Smooth muscle cell (in vitro differentiated cells): ENCODE measurements around the gene GHRH. TPM values are rescaled to one million over a fixed set of nuclear protein-coding genes. Genes with fewer than 3 reads are reported as not detected.
A peak's percentile ranks its signal among the peaks of the same experiment; 100 is the strongest.

Source experiments
- DNase-seq: peaks from one replicate; lab custom pipeline; 2025; ENCODE audit not compliant: unreplicated experiment; lab: John Stamatoyannopoulos, UW
- H2AFZ ChIP-seq: fragments of 200-600 bp; sonication (generic); 2 replicates; pipeline ENCODE4 v1.6.0; 2016; ENCODE audit warnings: antibody characterized with exemption, low read depth, mild to moderate bottlenecking
- H3F3A ChIP-seq: fragments of 200-600 bp; sonication (generic); 2 replicates; pipeline ENCODE4 v1.6.0; 2017; ENCODE audit warnings: antibody characterized with exemption, low read depth
- H3K27ac ChIP-seq: fragments of 200-600 bp; sonication (generic); 2 replicates; pipeline ENCODE4 v1.5.1; 2016; ENCODE audit warnings: low read depth, mild to moderate bottlenecking
- H3K27me3 ChIP-seq: fragments of 200-600 bp; sonication (generic); 2 replicates; pipeline ENCODE4 v1.6.1; 2016; ENCODE audit warnings: low read depth, mild to moderate bottlenecking
- H3K36me3 ChIP-seq: fragments of 200-600 bp; sonication (generic); 2 replicates; pipeline ENCODE4 v1.5.1; 2016; ENCODE audit warnings: low read depth
- H3K4me1 ChIP-seq: fragments of 200-600 bp; sonication (generic); 2 replicates; pipeline ENCODE4 v1.5.1; 2016; ENCODE audit warnings: low read depth
- H3K4me2 ChIP-seq: fragments of 200-600 bp; sonication (generic); 2 replicates; pipeline ENCODE4 v1.6.0; 2016; ENCODE audit warnings: mild to moderate bottlenecking
- H3K4me3 ChIP-seq: fragments of 200-600 bp; sonication (generic); 2 replicates; pipeline ENCODE4 v1.5.1; 2016; ENCODE audit warnings: mild to moderate bottlenecking
- H3K79me2 ChIP-seq: fragments of 200-600 bp; sonication (generic); 2 replicates; pipeline ENCODE4 v1.6.0; 2016; ENCODE audit warnings: low read depth, mild to moderate bottlenecking
- H3K9ac ChIP-seq: fragments of 200-600 bp; sonication (generic); 2 replicates; pipeline ENCODE4 v1.6.0; 2016; ENCODE audit warnings: low read depth
- H3K9me3 ChIP-seq: fragments of 200-600 bp; sonication (generic); replicated peaks from 2 replicates; pipeline ENCODE4 v1.5.1; 2016; ENCODE audit warnings: low read depth
- H4K20me1 ChIP-seq: fragments of 200-600 bp; sonication (generic); 2 replicates; pipeline ENCODE4 v1.6.0; 2016; ENCODE audit warnings: low read depth
- CTCF ChIP-seq: fragments of 200-600 bp; sonication (generic); IDR thresholded peaks from 2 replicates; pipeline ENCODE4 v1.5.1; 2017; ENCODE audit warnings: borderline replicate concordance, mild to moderate bottlenecking, antibody characterized with exemption; ENCODE audit not compliant: insufficient read depth, poor library complexity, severe bottlenecking
- WGBS: methylation state at CpG from one replicate; pipeline ENCODE4 v1.1.7; 2016; ENCODE audit warnings: low lambda C conversion rate; 5-methylcytosine and 5-hydroxymethylcytosine counted together
- polyA plus RNA-seq: library from polyadenylated mRNA; unstranded; fragments of >200 nt; fragmentation: Nextera tagmentation; extraction: Ambion mirVana; gene quantifications from 2 replicates; pipeline ENCODE4 v1.2.1, GENCODE V29; 2016
- total RNA-seq: library from RNA; depleted of rRNA; stranded (reverse); fragments of >200 nt; gene quantifications from 2 replicates; pipeline ENCODE4 v1.2.3, GENCODE V29; 2014

The GHRH gene
- total and polyA plus RNA-seq, 2 experiments from 2014 or later, result not detected

- H3K4me2 ChIP-seq, result no peak overlapping the region
These were observed 29.5 kb downstream of the GHRH start for GRCh38 chr20:37231947-37232630.

GRCh38 chr20:37230200-37230599, 31.4 kb downstream of the GHRH start:
- H3K36me3 ChIP-seq, result peaks cover 21% of the 10 kb centered on the region
- no peak overlapping the region for H3K4me2 ChIP-seq
- H3F3A ChIP-seq, result no peaks in the 10 kb centered on the region
- H3K9me3 ChIP-seq, result no peaks in the 10 kb centered on the region
- peaks cover 3% of the 10 kb centered on the region for H4K20me1 ChIP-seq
- H2AFZ ChIP-seq, result no peak overlapping the region
- no peak overlapping the region for H3K4me3 ChIP-seq
- 80% methylated on average over 6 of the region's 6 CpGs for whole genome bisulfite sequencing
- no peaks in the 10 kb centered on the region for H3K27me3 ChIP-seq
- H3K9ac ChIP-seq, result no peak overlapping the region
- no peak for TF ChIP-seq CTCF
- DNase-seq, result no peak
- no peaks in the 10 kb centered on the region for H3K79me2 ChIP-seq
- H3K4me1 ChIP-seq, result peaks cover 28% of the 10 kb centered on the region
- peak overlapping the region; percentile 74 for H3K27ac ChIP-seq

More at GRCh38 chr20:37231947-37232630, 29.5 kb downstream of the GHRH start:
- Histone ChIP-seq H3K9me3 (no peaks in the 10 kb centered on the region), H3K27me3 (no peaks in the 10 kb centered on the region), H3F3A (no peaks in the 10 kb centered on the region), H4K20me1 (peaks cover 3% of the 10 kb centered on the region), H2AFZ (no peak overlapping the region), H3K79me2 (no peaks in the 10 kb centered on the region), H3K9ac (no peak overlapping the region), H3K4me3 (no peak overlapping the region), H3K27ac (no peak overlapping the region), H3K4me1 (peaks cover 24% of the 10 kb centered on the region), H3K36me3 (peaks cover 15% of the 10 kb centered on the region)
- DNase-seq, result no peak
- WGBS, result 82% methylated on average over 13 of the region's 13 CpGs
- TF ChIP-seq CTCF, result no peak

DNA sequence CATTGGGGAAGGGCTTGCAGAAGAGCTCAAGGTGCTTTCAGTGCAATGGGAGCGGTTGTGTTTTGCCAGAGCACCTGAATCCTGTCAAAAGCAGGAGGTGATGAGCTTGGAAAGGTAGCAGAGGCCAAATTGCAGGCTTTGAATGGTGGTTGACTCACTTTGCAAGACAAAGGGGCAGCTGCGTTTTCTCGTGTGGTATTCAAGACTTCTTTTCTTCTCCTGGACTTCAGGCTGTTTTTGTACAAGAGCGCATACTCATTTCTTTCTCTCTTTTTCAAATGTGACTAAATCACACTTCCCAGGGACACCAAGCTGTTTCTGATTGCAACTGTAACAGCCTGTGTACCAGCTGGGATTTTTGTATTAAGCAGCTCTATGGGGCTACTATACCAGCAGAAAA, 32.3 kb downstream of the GHRH start:
- no peaks in the 10 kb centered on the region for H3K27me3 ChIP-seq
- H3K4me3 ChIP-seq, result no peak overlapping the region
- H3K36me3 ChIP-seq, result peaks cover 26% of the 10 kb centered on the region
- H3K27ac ChIP-seq, result peak overlapping the region; percentile 74
- H4K20me1 ChIP-seq, result peaks cover 3% of the 10 kb centered on the region
- DNase-seq, result no peak
- H3F3A ChIP-seq, result no peaks in the 10 kb centered on the region
- peaks cover 28% of the 10 kb centered on the region for H3K4me1 ChIP-seq
- TF ChIP-seq CTCF, result no peak
- no peaks in the 10 kb centered on the region for H3K9me3 ChIP-seq
- H2AFZ ChIP-seq, result no peak overlapping the region
- H3K9ac ChIP-seq, result peak overlapping the region; percentile 32
- no peak overlapping the region for H3K4me2 ChIP-seq
- no peaks in the 10 kb centered on the region for H3K79me2 ChIP-seq
- 60% methylated on average over 4 of the region's 4 CpGs for WGBS

- WGBS, result 90% methylated on average over 5 of the region's 5 CpGs
- DNase-seq, result no peak
- Histone ChIP-seq H2AFZ (no peak overlapping the region), H3K79me2 (no peaks in the 10 kb centered on the region), H3K4me3 (no peak overlapping the region), H3K9ac (no peak overlapping the region), H3K9me3 (no peaks in the 10 kb centered on the region), H3K27me3 (no peaks in the 10 kb centered on the region), H4K20me1 (peaks cover 8% of the 10 kb centered on the region), H3K27ac (no peak overlapping the region), H3K36me3 (peaks cover 32% of the 10 kb centered on the region), H3F3A (no peaks in the 10 kb centered on the region), H3K4me1 (peaks cover 28% of the 10 kb centered on the region), H3K4me2 (no peak overlapping the region)
- TF ChIP-seq CTCF, result no peak
These were observed 33.0 kb downstream of the GHRH start for GRCh38 chr20:37228656-37229055.
